Measurements from ENCODE around the gene C6orf132. TPM values are rescaled to one million over a fixed set of nuclear protein-coding genes. Genes with fewer than 3 reads are reported as not detected.

C6orf132 gene
- 45.1 and 48.4 TPM in 2 replicates for total RNA-seq (2021)
- long read RNA-seq, partial matches to known transcripts, result 0 of 6 reads
- long read RNA-seq, other reads (novel, unspliced or antisense), result 3 of 6 reads

- peak within 1 kb of the TSS; percentile 93 for H2BK5ac ChIP-seq (ENCODE audit: insufficient read length, low read length)
- H2BK15ac ChIP-seq (ENCODE audit: low read depth, low read length), result no peak within 1 kb of the TSS; the same call in 1 of the 2 replicates
- H2BK20ac ChIP-seq (ENCODE audit: low read depth, low read length, poor library complexity, severe bottlenecking), result no peak within 1 kb of the TSS
- no peak within 1 kb of the TSS for H3K23ac ChIP-seq (ENCODE audit: insufficient read length, low read depth, low read length)
- H3K79me1 ChIP-seq (ENCODE audit: insufficient read depth, low read depth, low read length, poor library complexity, severe bottlenecking), result no peaks in the 10 kb centered on the region
- H4K8ac ChIP-seq (replicated peaks; ENCODE audit: insufficient read length, low read depth, low read length), result peak within 1 kb of the TSS; percentile 83
- H4K5ac ChIP-seq (ENCODE audit: insufficient read length, low read depth, low read length), result peak within 1 kb of the TSS; percentile 94
- H2BK12ac ChIP-seq (ENCODE audit: insufficient read length, low read depth, low read length), result peak within 1 kb of the TSS; percentile 80
- H3K4ac ChIP-seq (ENCODE audit: low read depth, low read length), result peak within 1 kb of the TSS; percentile 65; the same call in 1 of the 2 replicates
- TF ChIP-seq, protein P1, sequence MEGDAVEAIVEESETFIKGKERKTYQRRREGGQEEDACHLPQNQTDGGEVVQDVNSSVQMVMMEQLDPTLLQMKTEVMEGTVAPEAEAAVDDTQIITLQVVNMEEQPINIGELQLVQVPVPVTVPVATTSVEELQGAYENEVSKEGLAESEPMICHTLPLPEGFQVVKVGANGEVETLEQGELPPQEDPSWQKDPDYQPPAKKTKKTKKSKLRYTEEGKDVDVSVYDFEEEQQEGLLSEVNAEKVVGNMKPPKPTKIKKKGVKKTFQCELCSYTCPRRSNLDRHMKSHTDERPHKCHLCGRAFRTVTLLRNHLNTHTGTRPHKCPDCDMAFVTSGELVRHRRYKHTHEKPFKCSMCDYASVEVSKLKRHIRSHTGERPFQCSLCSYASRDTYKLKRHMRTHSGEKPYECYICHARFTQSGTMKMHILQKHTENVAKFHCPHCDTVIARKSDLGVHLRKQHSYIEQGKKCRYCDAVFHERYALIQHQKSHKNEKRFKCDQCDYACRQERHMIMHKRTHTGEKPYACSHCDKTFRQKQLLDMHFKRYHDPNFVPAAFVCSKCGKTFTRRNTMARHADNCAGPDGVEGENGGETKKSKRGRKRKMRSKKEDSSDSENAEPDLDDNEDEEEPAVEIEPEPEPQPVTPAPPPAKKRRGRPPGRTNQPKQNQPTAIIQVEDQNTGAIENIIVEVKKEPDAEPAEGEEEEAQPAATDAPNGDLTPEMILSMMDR (conservative IDR thresholded peaks at IDR 0.05), result no peak; the same call in 2 of the 3 replicates
- no peak within 1 kb of the TSS for H3K56ac ChIP-seq (ENCODE audit: insufficient read length, low read depth, low read length)
- H2BK120ac ChIP-seq (ENCODE audit: low read depth, low read length, poor library complexity, severe bottlenecking), result peak within 1 kb of the TSS; percentile 65
- H3K36me3 Mint-ChIP-seq (ENCODE audit: insufficient read depth in 1 of 3, low read depth in 3 of 3), result peaks cover 3 to 18% (median 7%) of the 10 kb centered on the region in 3 experiments; a peak in 5 of 7 replicates
- no peaks in the 10 kb centered on the region for H3K9me3 ChIP-seq (ENCODE audit: control insufficient read depth, low read depth, low read length)
- peaks cover 15% of the 10 kb centered on the region for H3K4me1 ChIP-seq (ENCODE audit: insufficient read depth, low read length)
- H3K18ac ChIP-seq (ENCODE audit: insufficient read length, low read depth, low read length), result peak within 1 kb of the TSS; percentile 92
- H2AK5ac ChIP-seq (ENCODE audit: insufficient read length, low read length), result no peak within 1 kb of the TSS
- peak within 1 kb of the TSS; percentile 81 to 92 (median 82); a peak in 6 of 7 replicates for H3K27ac Mint-ChIP-seq
- peak within 1 kb of the TSS; percentile 95 for H3K14ac ChIP-seq (ENCODE audit: insufficient read depth, low read length)
- no peak within 1 kb of the TSS for H3K27ac ChIP-seq (ENCODE audit: insufficient read length, low read depth, low read length)
- no peak within 1 kb of the TSS for H2AFZ ChIP-seq (ENCODE audit: low read length)
- WGBS (ENCODE audit: extremely low coverage, insufficient read length, low lambda C conversion rate), result no CpG with 5 or more reads among the region's 60 CpGs
- peak within 1 kb of the TSS; percentile 90 for H3K4me2 ChIP-seq (ENCODE audit: insufficient read depth, insufficient read length, low read length)
- H3K27me3 Mint-ChIP-seq (ENCODE audit: low read depth), result peaks cover 2% of the 10 kb centered on the region; the same call in 1 of the 2 replicates
- no peak within 1 kb of the TSS for H3T11ph ChIP-seq (ENCODE audit: low read length)
- H3K27me3 ChIP-seq (ENCODE audit: insufficient read depth, low read length), result no peaks in the 10 kb centered on the region
- H3K9ac ChIP-seq (ENCODE audit: extremely low read depth, insufficient read length, low read length), result peak within 1 kb of the TSS; percentile 86
- no peaks in the 10 kb centered on the region for H4K20me1 ChIP-seq (ENCODE audit: control insufficient read depth, insufficient read depth, insufficient read length)
- H3K4me1 Mint-ChIP-seq, result peaks cover 47 to 48% of the 10 kb centered on the region in 2 experiments
- H3K79me2 ChIP-seq (ENCODE audit: insufficient read depth, low read length), result peaks cover 20% of the 10 kb centered on the region; the same call in 1 of the 2 replicates
- peak within 1 kb of the TSS; percentile 78 to 82 for H3K4me3 Mint-ChIP-seq
- H3K23me2 ChIP-seq (ENCODE audit: insufficient read length, low read depth, low read length, poor library complexity, severe bottlenecking), result peaks cover 13% of the 10 kb centered on the region
- H4K91ac ChIP-seq (ENCODE audit: insufficient read length, low read depth, low read length), result no peak within 1 kb of the TSS
- H3K9me3 Mint-ChIP-seq, result no peaks in the 10 kb centered on the region
- DNase-seq, result peak; percentile 82
These were observed at the start of gene C6orf132 for GRCh38 chr6:42142118-42142835. C6orf132 (minus strand) TSS chr6:42142620; CDS start chr6:42142444, 176 bp downstream.
